ENCODE measurements around the gene SC5D. TPM values are rescaled to one million over a fixed set of nuclear protein-coding genes. Genes with fewer than 3 reads are reported as not detected.

The SC5D gene
- total RNA-seq: 28.6 and 28.7 TPM in 2 replicates

GRCh38 chr11:121292495-121293287 is at the start of gene SC5D:
Gene SC5D, plus strand, starts transcription at chr11:121292771. Its CDS starts 10,605 bp downstream, at chr11:121303376.

Other genes starting within 250 kb of the SC5D start
- 0.31 and 3.1 TPM in 2 replicates for gene TECTA, start 191.5 kb upstream of the SC5D start, total RNA-seq
- gene SORL1, start 159.5 kb downstream of the SC5D start, total RNA-seq: 0.56 TPM in 1 of 2 replicates, not detected in the other

All from cardiac ventricle fibroblast (primary cell).